Fibroblast of villous mesenchyme (primary cell): Measurements from ENCODE around the gene TCERG1L. TPM values are rescaled to one million over a fixed set of nuclear protein-coding genes. Genes with fewer than 3 reads are reported as not detected.

Source experiments
- DNase-seq: peaks from one replicate; pipeline ENCODE4 v3.0.0-alpha.2; 2010; ENCODE audit warnings: low read depth
- H3K4me3 ChIP-seq: 2 replicates; pipeline ENCODE4 v1.5.1; 2011; ENCODE audit warnings: low read depth, mild to moderate bottlenecking, low read length
- CTCF ChIP-seq: IDR thresholded peaks from 2 replicates; pipeline ENCODE4 v1.5.1; 2012; ENCODE audit warnings: low read depth, mild to moderate bottlenecking, low read length; ENCODE audit not compliant: insufficient read depth
- total RNA-seq: library from RNA; depleted of rRNA; stranded (reverse); fragments of >200 nt; gene quantifications from 2 replicates; pipeline ENCODE4 v1.2.3, GENCODE V29; 2012

Gene TCERG1L
- total RNA-seq, 1 donor = not detected

DNA sequence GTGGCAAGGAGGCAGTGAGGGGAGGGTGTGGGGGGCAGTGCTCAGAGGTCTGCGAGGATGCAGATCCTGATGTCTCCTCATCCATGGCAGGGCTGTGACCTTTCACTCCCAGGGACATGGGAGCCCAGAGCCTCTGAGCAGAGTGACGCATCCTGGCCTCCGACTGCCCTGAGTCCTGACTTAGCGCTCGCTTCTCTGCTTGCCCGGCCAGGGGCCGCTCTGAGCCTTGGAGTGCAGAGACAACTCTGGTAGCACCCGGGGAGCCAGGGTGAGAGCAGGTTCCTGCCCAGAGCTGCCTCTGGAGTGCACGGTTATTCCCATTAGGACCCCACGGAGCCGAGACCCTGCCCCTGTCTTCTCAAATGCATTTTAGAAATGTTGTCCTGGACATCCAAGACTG is 188.0 kb downstream of the TCERG1L start:
- no peak overlapping the region for H3K4me3 ChIP-seq
- DNase-seq = no peak
- TF ChIP-seq CTCF = no peak

DNA sequence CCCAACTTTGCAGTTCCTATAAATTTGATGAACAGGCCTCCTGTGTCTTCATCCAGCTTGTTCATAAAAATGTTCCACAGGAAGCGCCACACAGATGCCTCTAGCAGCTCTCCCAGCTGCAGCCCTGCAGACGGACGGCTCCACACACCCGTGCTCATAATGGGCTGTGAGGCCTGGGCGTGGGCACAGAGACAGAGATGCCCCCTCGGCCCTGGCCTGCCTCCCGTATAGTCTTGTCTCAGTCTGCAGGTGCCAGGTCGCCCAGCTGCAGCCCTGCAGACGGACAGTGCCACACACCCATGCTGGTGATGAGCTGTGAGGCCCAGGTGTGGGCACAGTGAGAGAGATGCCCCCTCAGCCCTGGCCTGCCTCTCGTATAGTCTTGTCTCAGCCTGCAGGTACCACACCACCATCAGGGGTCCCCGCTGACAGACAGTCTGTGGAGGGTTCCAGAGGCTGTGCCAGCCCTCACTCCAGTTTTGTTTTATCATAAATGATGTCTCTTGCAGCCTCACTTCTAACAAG is 189.9 kb downstream of the TCERG1L start:
- no peak overlapping the region for H3K4me3 ChIP-seq

GRCh38 chr10:131119626-131120355 is 191.7 kb downstream of the TCERG1L start:
- DNase-seq = no peak
- TF ChIP-seq CTCF = no peak
- H3K4me3 ChIP-seq = no peak overlapping the region

More for the DNA sequence above, 189.9 kb downstream of the TCERG1L start:
- no peak for TF ChIP-seq CTCF
- DNase-seq = no peak

GRCh38 chr10:131117416-131118212 is 193.9 kb downstream of the TCERG1L start:
- no peak for DNase-seq
- H3K4me3 ChIP-seq = no peak overlapping the region
- TF ChIP-seq CTCF = no peak

- no peak for DNase-seq
- no peak for TF ChIP-seq CTCF
These were observed 194.5 kb downstream of the TCERG1L start for GRCh38 chr10:131116991-131117375.

DNA sequence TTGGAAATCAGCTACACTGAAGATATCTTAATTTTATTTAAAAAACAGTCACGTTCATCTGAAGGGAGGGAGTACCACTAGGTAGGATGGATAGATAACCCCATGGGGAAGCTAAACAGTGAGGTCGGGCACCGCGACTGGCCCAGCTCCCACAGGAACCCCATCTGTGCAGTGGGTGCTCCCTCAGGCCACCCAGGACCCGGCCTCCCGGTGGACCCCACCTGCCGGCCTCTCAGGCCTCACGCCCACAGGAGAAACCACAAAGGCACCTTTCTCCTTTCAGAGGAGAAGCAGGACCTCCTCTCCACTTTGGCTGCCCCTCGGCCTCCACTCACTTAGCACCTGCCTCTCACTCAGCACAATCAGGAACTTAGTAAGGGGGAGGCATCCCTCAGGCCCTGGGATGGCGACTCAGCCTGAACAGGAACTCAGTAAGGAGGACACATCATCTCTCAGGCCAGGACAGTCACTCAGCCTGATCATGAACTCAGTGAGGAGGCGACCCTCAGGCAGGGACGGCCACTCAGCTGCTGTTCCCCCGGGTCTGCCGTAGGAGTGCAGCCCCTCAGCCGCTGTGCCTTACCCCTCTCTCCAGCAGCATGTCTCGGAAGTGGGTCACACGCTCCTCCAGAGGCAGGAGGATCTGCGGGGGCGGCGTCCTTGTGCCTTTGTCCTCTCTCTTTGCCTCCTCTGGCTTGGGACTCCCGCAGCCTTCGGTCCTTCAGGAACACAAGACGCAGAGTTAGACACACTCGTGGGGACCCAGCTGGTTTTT is 195.1 kb downstream of the TCERG1L start:
- DNase-seq = no peak
- no peak overlapping the region for H3K4me3 ChIP-seq
- TF ChIP-seq CTCF = no peak

More at GRCh38 chr10:131116991-131117375, 194.5 kb downstream of the TCERG1L start:
- H3K4me3 ChIP-seq = no peak overlapping the region
